ENCODE results near the gene COBL.
"Not testable (repeated sequence)": the region's sequence is repeated elsewhere in the genome, so short reads cannot be mapped to it uniquely, and the experiment has no call there.

The COBL gene

GRCh38 chr7:51010534-51010933, 306.1 kb downstream of the COBL start:
- DNase-seq (ENCODE audit: low read depth, low spot score): no peak

- DNase-seq (ENCODE audit: low read depth, low spot score): no peak
Measured at GRCh38 chr7:51009716-51010496, 306.7 kb downstream of the COBL start.

- no peak for DNase-seq (ENCODE audit: low read depth, low spot score)
Measured at GRCh38 chr7:51007551-51008505, 308.8 kb downstream of the COBL start.

- no peak for DNase-seq (ENCODE audit: low read depth, low spot score)
Measured at GRCh38 chr7:51006483-51007235, 309.9 kb downstream of the COBL start.

- DNase-seq (ENCODE audit: low read depth, low spot score): no peak
Measured at GRCh38 chr7:51005074-51005473, 311.5 kb downstream of the COBL start.

GRCh38 chr7:51000956-51001355, 315.7 kb downstream of the COBL start:
- DNase-seq (ENCODE audit: low read depth, low spot score): no peak

- DNase-seq (ENCODE audit: low read depth, low spot score): no peak
Measured at GRCh38 chr7:50994753-50995319, 321.8 kb downstream of the COBL start.

- DNase-seq (ENCODE audit: low read depth, low spot score): not testable (repeated sequence)
Measured at GRCh38 chr7:50990214-50990613, 326.4 kb downstream of the COBL start.

- no peak for DNase-seq (ENCODE audit: low read depth, low spot score)
Measured at GRCh38 chr7:50988988-50989387, 327.6 kb downstream of the COBL start.

- no peak for DNase-seq (ENCODE audit: low read depth, low spot score)
Measured at GRCh38 chr7:50988465-50988864, 328.1 kb downstream of the COBL start.

- DNase-seq (ENCODE audit: low read depth, low spot score): no peak
Measured at GRCh38 chr7:50985096-50985495, 331.5 kb downstream of the COBL start.

GRCh38 chr7:50983850-50984249, 332.8 kb downstream of the COBL start:
- no peak for DNase-seq (ENCODE audit: low read depth, low spot score)

- no peak for DNase-seq (ENCODE audit: low read depth, low spot score)
Measured at GRCh38 chr7:50982626-50983025, 334.0 kb downstream of the COBL start.

- DNase-seq (ENCODE audit: low read depth, low spot score): no peak
Measured at GRCh38 chr7:50981743-50982142, 334.9 kb downstream of the COBL start.

- DNase-seq (ENCODE audit: low read depth, low spot score): no peak
Measured at GRCh38 chr7:50980411-50980810, 336.2 kb downstream of the COBL start.

GRCh38 chr7:50978633-50979215, 337.9 kb downstream of the COBL start:
- DNase-seq (ENCODE audit: low read depth, low spot score): no peak

- DNase-seq (ENCODE audit: low read depth, low spot score): no peak
Measured at GRCh38 chr7:50977421-50977820, 339.2 kb downstream of the COBL start.

GRCh38 chr7:50976064-50976463, 340.5 kb downstream of the COBL start:
- no peak for DNase-seq (ENCODE audit: low read depth, low spot score)

- DNase-seq (ENCODE audit: low read depth, low spot score): no peak
Measured at GRCh38 chr7:50974240-50974639, 342.4 kb downstream of the COBL start.

GRCh38 chr7:50973814-50974213, 342.8 kb downstream of the COBL start:
- DNase-seq (ENCODE audit: low read depth, low spot score): no peak

GRCh38 chr7:50970092-50970491, 346.5 kb downstream of the COBL start:
- DNase-seq (ENCODE audit: low read depth, low spot score): no peak
